Testis (tissue), 3 donors: ENCODE data around the gene WBP2. TPM values are rescaled to one million over a fixed set of nuclear protein-coding genes. Genes with fewer than 3 reads are reported as not detected.
"Not testable (repeated sequence)": the region's sequence is repeated elsewhere in the genome, so short reads cannot be mapped to it uniquely, and the experiment has no call there.

Experiments used
- DNase-seq: peaks from one replicate; pipeline ENCODE4 v3.0.0-alpha.2; 2019
- H3K27ac ChIP-seq, 2 donors: fragments of 200-600 bp; sonication (generic); one replicate each; pipeline ENCODE4 v1.5.1; 2019
- H3K27me3 ChIP-seq: fragments of 200-600 bp; sonication (generic); one replicate; pipeline ENCODE4 v1.5.1; 2019
- H3K36me3 ChIP-seq: fragments of 200-600 bp; sonication (generic); one replicate; pipeline ENCODE4 v1.5.1; 2017; ENCODE audit warnings: low read depth; ENCODE audit errors: missing control alignments
- H3K4me1 ChIP-seq: fragments of 200-600 bp; sonication (generic); one replicate; pipeline ENCODE4 v1.5.1; 2019
- H3K4me3 ChIP-seq, 2 donors: fragments of 200-600 bp; sonication (generic); one replicate each; pipeline ENCODE4 v1.5.1; 2017 to 2019
- H3K9me3 ChIP-seq: fragments of 200-600 bp; sonication (generic); one replicate; pipeline ENCODE4 v1.5.1; 2017
- POLR2A ChIP-seq: fragments of 450-650 bp; IDR thresholded peaks from one replicate; pipeline ENCODE4 v1.6.1; 2017; ENCODE audit warnings: antibody characterized with exemption, mild to moderate bottlenecking, moderate library complexity
- WGBS, 2 donors: methylation state at CpG; one replicate each; pipeline ENCODE4 v1.1.5; 2018; 5-methylcytosine and 5-hydroxymethylcytosine counted together
- intact Hi-C: fragments of 100-400 bp; cut with DNase I; formaldehyde crosslinking; loops from one replicate; pipeline ENCODE4 v1.15.1; 2023; ENCODE audit warnings: low total_unique reads
- polyA plus RNA-seq: library from polyadenylated mRNA; stranded (reverse); fragments of 350-450 nt; fragmentation: Illumina TruSeq; extraction: RNeasy Lipid Tissue Mini Kit (QIAGEN cat#74804); gene quantifications from one replicate; pipeline ENCODE4 v1.2.3, GENCODE V29; 2014; ENCODE audit warnings: low read depth, low replicate concordance; ENCODE audit not compliant: insufficient read depth
- total RNA-seq, 2 donors: library from RNA; depleted of rRNA; stranded (reverse); fragments of >200 nt; gene quantifications; one replicate each; pipeline ENCODE4 v1.2.3, GENCODE V29; 2016
- TF ChIP-seq, protein P1 (sequence below), 3 experiments: fragments of 450-650 bp in 2 of 3; fragments of 200-600 bp in 1 of 3; sonication (generic) in 1 of 3; IDR thresholded peaks; one replicate each; pipeline ENCODE4 v1.5.1; 2016 to 2019; ENCODE audit warnings: antibody characterized with exemption in 3 of 3, mild to moderate bottlenecking in 2 of 3, moderate library complexity in 1 of 3

The WBP2 gene
- total and polyA plus RNA-seq, 3 donors from 2014 or later = 96.1 to 217 (median 127) TPM

GRCh38 chr17:75854101-75854748, 910 bp downstream of the WBP2 start:
- H3K27me3 ChIP-seq = no peaks in the 10 kb centered on the region
- H3K36me3 ChIP-seq = no peaks in the 10 kb centered on the region
- no peaks in the 10 kb centered on the region for H3K9me3 ChIP-seq
- intact Hi-C loops = no loop called here
- peak overlapping the region; percentile 75 to 87 for H3K4me3 ChIP-seq
- H3K27ac ChIP-seq = peak overlapping the region; percentile 96 to 97
- peaks cover 31% of the 10 kb centered on the region for H3K4me1 ChIP-seq
- DNase-seq = peak; percentile 58
- 11 to 15% methylated on average over 7 of the region's 7 CpGs for WGBS, 2 donors
- TF ChIP-seq, protein P1, sequence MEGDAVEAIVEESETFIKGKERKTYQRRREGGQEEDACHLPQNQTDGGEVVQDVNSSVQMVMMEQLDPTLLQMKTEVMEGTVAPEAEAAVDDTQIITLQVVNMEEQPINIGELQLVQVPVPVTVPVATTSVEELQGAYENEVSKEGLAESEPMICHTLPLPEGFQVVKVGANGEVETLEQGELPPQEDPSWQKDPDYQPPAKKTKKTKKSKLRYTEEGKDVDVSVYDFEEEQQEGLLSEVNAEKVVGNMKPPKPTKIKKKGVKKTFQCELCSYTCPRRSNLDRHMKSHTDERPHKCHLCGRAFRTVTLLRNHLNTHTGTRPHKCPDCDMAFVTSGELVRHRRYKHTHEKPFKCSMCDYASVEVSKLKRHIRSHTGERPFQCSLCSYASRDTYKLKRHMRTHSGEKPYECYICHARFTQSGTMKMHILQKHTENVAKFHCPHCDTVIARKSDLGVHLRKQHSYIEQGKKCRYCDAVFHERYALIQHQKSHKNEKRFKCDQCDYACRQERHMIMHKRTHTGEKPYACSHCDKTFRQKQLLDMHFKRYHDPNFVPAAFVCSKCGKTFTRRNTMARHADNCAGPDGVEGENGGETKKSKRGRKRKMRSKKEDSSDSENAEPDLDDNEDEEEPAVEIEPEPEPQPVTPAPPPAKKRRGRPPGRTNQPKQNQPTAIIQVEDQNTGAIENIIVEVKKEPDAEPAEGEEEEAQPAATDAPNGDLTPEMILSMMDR (IDR thresholded peaks at IDR 0.05) = no peak
- TF ChIP-seq POLR2A = no peak

- no peaks in the 10 kb centered on the region for H3K27me3 ChIP-seq
- no peaks in the 10 kb centered on the region for H3K36me3 ChIP-seq
- TF ChIP-seq POLR2A = no peak
- DNase-seq = no peak
- no peak overlapping the region for H3K4me3 ChIP-seq
- peaks cover 39% of the 10 kb centered on the region for H3K4me1 ChIP-seq
- H3K27ac ChIP-seq = peak overlapping the region in 1 of 2 donors; percentile 97
- H3K9me3 ChIP-seq = no peaks in the 10 kb centered on the region
- WGBS, 2 donors = 68 to 78% methylated on average over 7 of the region's 7 CpGs
- intact Hi-C loops = no loop called here
Measured at GRCh38 chr17:75853433-75853832, 1.7 kb downstream of the WBP2 start.

DNA sequence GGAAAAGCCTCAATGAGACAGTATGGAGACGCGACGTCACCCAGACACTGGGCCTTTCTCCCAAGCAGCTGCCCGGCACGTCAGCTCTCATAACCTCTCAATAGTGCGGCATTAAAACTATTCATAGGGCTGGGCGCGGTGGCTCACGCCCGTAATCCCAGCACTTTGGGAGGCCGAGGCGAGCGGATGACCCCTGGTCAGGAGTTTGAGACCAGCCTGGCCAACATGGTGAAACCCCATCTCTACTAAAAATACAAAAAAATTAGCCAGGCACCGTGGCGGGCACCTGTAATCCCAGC, 3.5 kb downstream of the WBP2 start:
- H3K4me1 ChIP-seq = peaks cover 48% of the 10 kb centered on the region
- H3K36me3 ChIP-seq, H3K4me3 ChIP-seq, intact Hi-C loops, H3K27ac ChIP-seq, H3K9me3 ChIP-seq, DNase-seq, H3K27me3 ChIP-seq: not testable (repeated sequence)
- 92 to 97% methylated on average over 15 of the region's 15 CpGs for WGBS, 2 donors

DNA sequence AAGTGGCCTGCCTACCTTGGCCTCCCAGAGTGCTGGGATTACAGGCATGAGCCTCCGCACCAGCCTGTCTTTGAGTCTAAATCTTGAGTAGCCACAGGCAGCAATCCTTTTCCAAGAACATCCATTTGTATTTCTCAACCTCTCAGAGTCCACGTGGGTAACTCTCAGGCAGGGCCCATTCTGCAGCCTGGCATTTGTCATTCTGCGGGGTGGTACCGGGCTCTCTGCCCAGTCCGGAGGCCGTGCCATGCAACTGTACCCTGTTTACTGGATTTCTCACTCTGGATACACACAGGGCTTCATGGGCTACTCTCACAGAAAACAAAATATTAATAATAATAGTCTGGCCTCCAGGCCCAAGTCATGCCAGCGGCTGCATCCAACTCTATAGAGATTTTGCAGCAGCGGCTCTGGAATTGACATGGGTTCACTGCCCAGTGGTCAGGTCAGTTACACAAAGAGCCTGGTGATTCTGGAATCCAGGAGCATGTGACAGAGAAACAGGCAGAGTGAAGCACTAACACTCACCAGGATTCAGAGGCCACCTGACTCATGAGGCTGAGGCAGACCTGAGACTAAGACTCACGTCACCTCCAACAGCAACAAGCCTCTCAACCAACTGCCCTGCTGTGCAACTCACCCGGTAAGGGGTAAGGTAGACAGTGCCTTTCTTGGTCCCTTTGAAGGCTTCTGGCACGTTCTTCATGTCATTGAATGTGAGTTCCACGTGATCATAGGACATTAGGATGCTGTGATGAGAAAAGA, 4.0 kb downstream of the WBP2 start:
- intact Hi-C loops = no loop called here
- H3K27ac ChIP-seq = no peak overlapping the region
- no peaks in the 10 kb centered on the region for H3K27me3 ChIP-seq
- no peaks in the 10 kb centered on the region for H3K36me3 ChIP-seq
- no peak overlapping the region for H3K4me3 ChIP-seq
- peaks cover 43% of the 10 kb centered on the region for H3K4me1 ChIP-seq
- TF ChIP-seq, protein P1 (IDR thresholded peaks at IDR 0.05) = no peak
- TF ChIP-seq POLR2A = no peak
- DNase-seq = no peak
- WGBS, 2 donors = 85 to 89% methylated on average over 12 of the region's 12 CpGs
- H3K9me3 ChIP-seq = no peaks in the 10 kb centered on the region

- H3K36me3 ChIP-seq = no peaks in the 10 kb centered on the region
- no peaks in the 10 kb centered on the region for H3K9me3 ChIP-seq
- H3K27ac ChIP-seq = peak overlapping the region; percentile 67 to 79
- DNase-seq = no peak
- H3K27me3 ChIP-seq = no peaks in the 10 kb centered on the region
- H3K4me1 ChIP-seq = peaks cover 54% of the 10 kb centered on the region
- no peak for TF ChIP-seq POLR2A
- TF ChIP-seq, protein P1 (IDR thresholded peaks at IDR 0.05) = no peak
- no peak overlapping the region for H3K4me3 ChIP-seq
- intact Hi-C loops = loop anchor here (10.0 kb wide), 1 partner anchor 75 kb away; a partner anchor contains a TSS
- WGBS, 2 donors = 40 to 58% methylated on average over 5 to 9 of the region's 9 CpGs
Measured at GRCh38 chr17:75849724-75850123, 5.4 kb downstream of the WBP2 start.
